Stimulated activated CD4-positive, alpha-beta T cell treated with anti-CD3 and anti-CD28 coated beads, Interleukin-1b, Interleukin-23, amount 100 ng/mL, for 48 hours (primary cell): Measurements from ENCODE around the gene ULBP1.
"Not testable (repeated sequence)": the region's sequence is repeated elsewhere in the genome, so short reads cannot be mapped to it uniquely, and the experiment has no call there.

Experiments used
- DNase-seq: peaks from one replicate; pipeline ENCODE4 v3.0.0-alpha.2; 2020

Gene ULBP1

DNA sequence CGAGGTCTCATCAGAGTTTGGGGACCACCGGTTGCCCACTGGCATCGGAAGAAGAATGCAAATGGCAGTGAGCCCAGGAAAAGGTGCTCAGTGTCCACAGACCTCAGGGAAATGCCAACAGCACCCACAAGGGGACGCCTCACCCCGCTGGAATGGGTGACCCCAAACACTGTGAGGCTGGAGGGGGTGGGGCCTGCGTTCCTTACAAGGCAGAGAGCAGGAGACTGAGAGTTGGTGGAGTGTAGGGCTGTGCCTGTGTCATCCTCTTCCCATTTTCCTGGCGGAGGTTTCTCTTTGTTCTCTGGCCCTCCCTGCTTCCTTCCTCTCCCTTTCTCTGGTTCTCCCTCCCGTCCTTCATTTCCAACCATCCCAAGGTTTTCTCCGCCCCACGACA lies 9.8 kb upstream of the ULBP1 start:
- not testable (repeated sequence) for DNase-seq

GRCh38 chr6:149954328-149954983 lies 9.3 kb upstream of the ULBP1 start:
- not testable (repeated sequence) for DNase-seq

GRCh38 chr6:149954984-149955653 lies 8.6 kb upstream of the ULBP1 start:
- not testable (repeated sequence) for DNase-seq

DNA sequence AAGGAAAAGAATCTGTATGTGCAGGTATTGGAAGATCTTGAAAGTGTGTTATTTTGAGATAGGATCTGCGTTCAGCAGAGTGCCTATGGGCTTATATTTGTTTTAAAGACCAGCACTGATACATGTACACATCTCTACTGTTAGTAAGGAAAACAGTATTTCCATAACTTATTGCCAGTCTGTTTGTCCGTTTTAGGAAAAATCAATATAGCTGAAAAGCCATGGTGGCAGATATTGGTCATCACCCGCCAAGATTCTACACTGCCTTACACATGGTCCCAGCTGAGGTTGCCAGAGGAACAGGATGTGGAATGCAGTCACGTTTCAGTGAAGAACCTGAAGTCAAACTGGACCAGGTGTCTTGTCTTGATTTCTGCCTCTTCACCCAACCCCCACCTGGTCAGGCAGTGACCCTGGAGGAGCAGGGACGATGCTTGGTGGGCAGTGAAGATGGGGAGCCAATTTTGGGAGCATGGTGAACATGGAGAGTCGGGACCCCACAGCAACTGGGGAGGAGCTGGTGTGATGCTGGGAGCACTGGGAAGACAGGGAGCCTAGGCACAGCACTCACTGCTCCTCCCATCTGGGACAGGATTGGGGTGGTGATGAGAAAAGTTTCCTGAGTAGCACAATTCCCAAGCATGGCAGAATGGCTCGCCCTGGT lies 8.0 kb upstream of the ULBP1 start:
- DNase-seq = not testable (repeated sequence)

DNA sequence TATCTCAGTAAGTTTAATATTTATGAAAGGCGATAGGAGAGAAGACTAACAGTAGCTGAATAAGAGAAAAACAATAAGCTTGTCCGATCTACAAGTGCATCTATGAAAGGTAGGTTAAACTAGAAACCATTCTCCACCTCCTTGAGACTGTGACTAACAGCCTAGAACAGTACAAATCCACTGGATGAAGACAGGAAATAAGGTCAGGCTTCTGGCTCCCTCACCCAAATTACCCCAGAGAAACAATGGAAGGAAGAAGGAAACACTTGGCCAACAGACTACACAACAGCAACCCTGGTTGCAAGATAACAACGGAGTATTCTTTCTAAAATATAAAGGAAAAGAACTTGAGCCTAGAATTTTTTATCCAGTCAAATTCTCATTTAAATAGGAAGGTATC lies 5.6 kb upstream of the ULBP1 start:
- not testable (repeated sequence) for DNase-seq

- not testable (repeated sequence) for DNase-seq
These were observed 3.9 kb upstream of the ULBP1 start for GRCh38 chr6:149959806-149960205.

DNA sequence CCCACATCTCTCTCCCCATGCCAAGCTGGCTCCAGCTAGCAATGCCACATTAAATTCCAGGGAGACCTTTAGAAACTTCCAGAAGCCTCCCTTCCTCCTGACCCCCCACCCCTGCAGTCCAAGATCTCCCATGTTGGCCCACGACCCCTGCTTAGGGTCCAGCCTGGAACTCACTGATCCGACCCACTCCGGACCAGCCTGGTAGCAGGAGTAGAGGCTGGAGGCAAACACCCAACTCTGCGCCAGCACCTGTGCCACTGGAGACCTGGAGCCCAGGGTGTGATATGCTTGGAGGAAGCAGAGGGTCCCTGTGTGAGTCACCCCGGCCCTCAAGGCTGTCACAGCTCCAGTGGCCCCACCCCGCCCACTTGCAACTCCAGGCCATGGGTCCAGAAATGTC lies 3.3 kb upstream of the ULBP1 start:
- no peak for DNase-seq

DNA sequence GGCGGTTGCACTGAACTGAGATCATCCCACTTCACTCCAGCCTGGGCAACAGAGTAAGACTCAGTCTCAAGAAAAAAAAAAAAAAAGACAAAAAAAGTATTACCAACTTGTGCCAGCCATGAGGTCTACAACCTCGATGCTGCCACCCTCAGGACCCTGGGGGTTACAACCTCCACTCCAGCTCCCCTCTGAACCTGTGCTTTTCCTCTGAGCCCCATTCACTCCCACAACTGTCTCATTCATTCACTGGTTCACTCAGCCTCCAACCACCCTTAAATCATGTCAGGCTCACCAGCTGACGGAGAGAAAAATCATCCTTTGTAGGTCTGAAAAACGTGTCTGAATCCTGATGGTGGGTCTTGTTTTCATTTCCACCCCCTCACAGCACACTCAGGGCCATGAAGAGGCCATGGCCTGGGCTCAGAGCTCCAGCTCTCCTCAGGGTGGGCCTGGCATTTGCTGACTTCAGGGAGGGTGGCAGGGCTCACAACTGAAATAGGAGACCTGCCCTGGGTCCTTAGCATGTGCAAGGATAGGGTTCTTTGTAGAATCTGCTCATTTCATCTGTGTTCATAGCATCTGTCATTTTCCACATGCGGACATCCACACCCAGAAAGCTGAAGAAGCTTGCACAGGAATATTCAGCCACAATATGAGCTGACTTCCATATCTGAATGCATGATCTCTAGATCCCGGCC lies 1.9 kb upstream of the ULBP1 start:
- DNase-seq = peak; percentile 42

DNA sequence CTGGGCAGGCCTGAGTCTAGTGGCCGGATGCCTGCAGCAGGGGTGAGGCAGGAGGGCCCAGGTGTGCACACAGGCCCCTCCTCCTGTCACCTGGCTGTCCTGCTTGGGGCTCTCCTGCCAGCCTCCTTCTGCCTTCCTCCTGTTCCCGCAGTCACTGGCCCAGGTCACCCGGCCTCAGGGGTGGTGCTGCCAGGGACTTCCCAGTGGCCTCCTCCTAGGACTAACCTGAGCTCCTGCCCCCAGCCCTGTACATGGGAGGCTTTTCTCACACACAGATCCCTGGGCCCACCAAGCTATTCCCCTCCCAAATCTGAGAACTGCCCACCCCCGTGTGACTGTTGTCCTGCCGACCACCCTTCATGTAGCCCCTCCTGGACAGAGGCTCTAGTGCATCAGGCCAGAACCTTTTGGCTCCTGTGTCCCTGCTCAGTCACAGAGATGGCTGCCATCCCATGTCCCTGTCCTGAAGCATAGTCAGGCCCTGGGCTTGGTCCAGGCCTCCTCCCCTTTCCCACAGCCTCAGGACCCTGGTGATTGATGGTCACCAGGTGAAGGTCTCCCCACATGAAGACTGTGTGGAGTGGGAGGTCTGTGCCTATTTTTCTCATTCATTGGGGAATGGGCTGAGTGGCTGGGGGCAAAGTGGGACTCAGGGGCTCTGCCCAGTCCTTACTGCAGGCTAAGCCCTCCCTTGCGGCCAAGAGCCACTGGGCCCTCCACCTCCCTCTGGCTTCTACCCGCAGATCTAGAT lies 1.1 kb upstream of the ULBP1 start:
- no peak for DNase-seq

DNA sequence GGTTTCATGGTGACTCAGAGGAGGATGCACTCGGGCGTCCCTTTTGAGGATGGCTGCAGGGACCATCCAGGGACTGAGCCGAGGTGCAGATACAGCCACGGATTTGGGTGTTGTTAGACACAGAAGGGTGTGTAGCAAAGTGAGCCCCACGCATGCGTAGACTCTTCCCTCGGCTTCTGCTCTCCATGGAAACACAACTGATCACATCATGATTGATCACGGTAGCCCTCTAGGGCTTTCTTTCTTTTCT lies 606 bp upstream of the ULBP1 start:
- peak; percentile 59 for DNase-seq

- no peak for DNase-seq
These were observed 808 bp downstream of the ULBP1 start for GRCh38 chr6:149964308-149965193.

DNA sequence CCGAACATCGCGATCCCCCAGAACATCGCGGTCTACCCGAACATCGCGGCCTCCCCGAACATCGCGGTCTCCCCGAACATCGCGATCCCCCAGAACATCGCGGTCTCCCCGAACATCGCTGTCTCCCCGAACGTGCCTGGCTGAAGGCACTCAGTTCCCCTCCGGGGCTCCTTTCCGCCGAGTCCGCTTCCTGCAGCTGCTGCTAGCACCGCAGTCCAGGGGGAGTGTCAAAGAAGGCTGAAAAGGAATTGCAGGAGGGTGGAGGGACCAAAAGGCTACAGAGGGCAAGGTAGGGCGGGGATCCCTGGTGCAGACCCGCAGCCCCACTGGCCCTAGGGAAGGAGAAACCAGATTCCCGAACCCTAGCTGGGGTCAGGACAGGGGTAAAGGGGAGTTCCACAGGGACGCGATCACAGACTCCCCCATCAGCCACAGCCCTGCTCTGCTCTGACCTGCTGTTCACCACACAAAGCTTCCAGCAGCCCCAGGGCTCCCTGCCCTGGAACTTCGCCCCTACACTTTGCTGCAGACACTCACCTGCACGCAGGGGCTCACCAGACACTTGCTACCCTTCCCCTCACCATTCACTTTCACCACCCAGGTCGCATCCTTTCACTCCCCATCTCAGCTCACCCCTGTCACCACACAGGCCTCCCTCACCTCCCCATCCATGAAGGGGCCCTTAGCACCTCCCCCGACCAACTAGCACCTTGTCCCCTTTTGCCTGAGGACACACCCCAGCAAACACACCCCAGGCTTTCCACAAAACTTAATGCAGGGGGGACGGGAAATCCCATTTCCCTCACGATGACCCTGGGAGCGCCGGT lies 1.7 kb downstream of the ULBP1 start:
- DNase-seq = no peak

DNA sequence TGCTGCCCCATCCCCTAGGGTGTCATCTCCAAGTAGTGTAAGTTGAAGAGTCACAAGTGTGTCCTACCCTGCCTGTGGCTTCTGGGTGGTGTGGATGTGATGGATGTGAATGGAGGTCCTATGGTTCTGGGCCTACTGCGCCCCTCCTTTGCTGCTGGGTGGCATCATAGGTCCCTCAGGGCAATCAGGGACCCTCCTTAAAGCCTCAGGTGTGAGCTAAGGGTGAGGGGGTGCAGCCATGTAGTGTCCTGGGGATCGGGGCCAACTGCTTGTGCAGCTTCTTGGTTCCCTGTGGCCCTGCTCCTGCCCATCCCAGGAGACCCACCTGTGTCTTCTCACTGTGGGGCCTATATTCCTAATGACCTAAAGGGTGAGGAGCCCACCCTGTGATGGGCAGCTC lies 2.6 kb downstream of the ULBP1 start:
- DNase-seq = not testable (repeated sequence)

DNA sequence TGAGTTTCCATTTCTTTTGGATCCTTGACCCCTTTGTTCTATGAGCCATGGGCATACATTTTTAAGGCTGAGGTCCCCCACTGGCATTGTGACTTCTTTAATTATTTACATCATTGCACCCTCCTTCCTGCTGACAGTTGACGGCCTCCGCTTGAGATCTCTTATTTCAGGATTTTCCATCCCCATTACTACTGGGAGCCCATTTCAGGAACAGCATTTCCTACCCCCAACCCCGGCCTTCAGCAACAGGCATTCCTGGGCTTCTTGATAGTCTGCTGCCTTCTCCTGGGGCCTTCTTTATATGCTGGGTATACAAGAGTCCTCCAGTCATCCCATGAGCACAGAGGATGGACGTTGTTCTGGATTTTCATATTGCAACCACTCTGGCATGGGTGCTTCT lies 3.8 kb downstream of the ULBP1 start:
- no peak for DNase-seq

DNA sequence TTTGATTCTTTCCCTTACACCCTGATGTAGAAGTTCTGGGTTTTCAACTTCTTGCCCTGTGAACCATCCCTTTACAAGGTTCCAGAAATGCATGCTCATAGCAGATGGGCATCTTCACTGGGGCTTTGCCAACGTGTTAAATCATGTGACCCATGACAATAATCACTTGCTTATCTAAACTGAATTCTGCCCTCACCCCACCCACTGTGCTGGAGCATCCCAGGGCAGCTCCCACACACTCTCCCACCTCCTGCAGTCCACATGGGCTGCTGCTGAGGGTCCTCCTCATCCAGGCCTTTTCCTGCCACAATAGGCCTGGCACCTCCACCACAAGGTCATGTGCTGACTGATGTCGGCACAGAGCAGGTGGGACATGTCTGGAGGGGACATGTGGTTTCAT lies 4.3 kb downstream of the ULBP1 start:
- not testable (repeated sequence) for DNase-seq

- not testable (repeated sequence) for DNase-seq
These were observed 5.2 kb downstream of the ULBP1 start for GRCh38 chr6:149968909-149969308.

DNA sequence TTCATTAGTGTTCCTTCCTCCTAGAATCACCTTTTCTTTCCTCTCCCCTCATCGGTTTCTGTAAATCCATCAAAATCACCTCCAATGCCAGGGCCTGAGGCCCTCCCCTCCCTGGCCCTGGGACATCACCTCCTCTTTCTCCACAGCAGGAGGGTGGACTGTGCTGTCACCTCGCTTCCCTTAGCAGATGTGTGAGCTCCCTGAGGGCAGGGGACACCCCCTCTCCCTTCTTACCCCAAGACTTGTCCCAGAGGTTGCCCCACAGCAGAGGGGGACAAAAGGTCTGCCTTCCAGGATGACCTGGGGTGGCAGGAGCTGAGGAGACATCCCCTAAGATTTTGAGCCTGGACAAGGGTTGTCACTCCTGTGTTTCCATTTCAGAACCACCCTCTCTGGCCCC lies 5.9 kb downstream of the ULBP1 start:
- no peak for DNase-seq

GRCh38 chr6:149974394-149974793 lies 10.7 kb downstream of the ULBP1 start:
- DNase-seq = not testable (repeated sequence)

- DNase-seq = no peak
These were observed 11.1 kb downstream of the ULBP1 start for GRCh38 chr6:149974825-149975224.

GRCh38 chr6:149975400-149975799 lies 11.7 kb downstream of the ULBP1 start:
- no peak for DNase-seq

GRCh38 chr6:149977221-149977620 lies 13.5 kb downstream of the ULBP1 start:
- no peak for DNase-seq
